A549 treated with GW870086 at 1 μM for 4 hours (cell line): Measurements from ENCODE around the gene CERS4. TPM values are rescaled to one million over a fixed set of nuclear protein-coding genes. Genes with fewer than 3 reads are reported as not detected.

Experiments
- total RNA-seq: library from RNA; stranded (reverse); fragments of 200-300 nt; extraction: Qiagen RNA extraction; gene quantifications from 5 replicates; pipeline ENCODE4 v1.2.3, GENCODE V29; 2022; ENCODE audit warnings: low read depth

The CERS4 gene
- total RNA-seq = 2.1 to 3.9 TPM (median 3.3 TPM) in 5 replicates

GRCh38 chr19:8208922-8209461, at the start of gene CERS4:
CERS4 (plus strand) TSS chr19:8209370; CDS start chr19:8251077, 41,707 bp downstream.

GRCh38 chr19:8307965-8308866, 99.0 kb downstream of the CERS4 start, which contains the start of gene CD320:
CD320 (minus strand) TSS chr19:8308358; CDS start chr19:8308290, 68 bp downstream.

Other genes with a start within 250 kb of the CERS4 start
- gene ELAVL1, start 203.7 kb upstream of the CERS4 start, total RNA-seq = 66.2 to 71.1 TPM (median 68.4 TPM) in 5 replicates
- gene CCL25, start 156.6 kb upstream of the CERS4 start, total RNA-seq = not detected in 5 replicates
- gene FBN3, start 59.8 kb upstream of the CERS4 start, total RNA-seq = not detected in 5 replicates
- gene CD320, start 99.0 kb downstream of the CERS4 start, total RNA-seq = 65.7 to 102 TPM (median 95.2 TPM) in 5 replicates
- 87.3 to 101 TPM (median 88.1 TPM) in 5 replicates for gene NDUFA7, start 112.0 kb downstream of the CERS4 start, total RNA-seq
- 438 to 973 TPM (median 861 TPM) in 5 replicates for gene RPS28, start 112.1 kb downstream of the CERS4 start, total RNA-seq
- 3.7 to 6.7 TPM (median 4.6 TPM) in 5 replicates for gene KANK3, start 133.9 kb downstream of the CERS4 start, total RNA-seq
- gene ANGPTL4, start 154.8 kb downstream of the CERS4 start, total RNA-seq = 354 to 441 TPM (median 395 TPM) in 5 replicates
- 90.4 to 98.9 TPM (median 98.2 TPM) in 5 replicates for gene RAB11B, start 181.0 kb downstream of the CERS4 start, total RNA-seq
- 15.0 to 20.6 TPM (median 16.6 TPM) in 5 replicates for gene MARCHF2, start 203.9 kb downstream of the CERS4 start, total RNA-seq
- 224 to 272 TPM (median 232 TPM) in 5 replicates for gene HNRNPM, start 235.6 kb downstream of the CERS4 start, total RNA-seq